HepG2 (cell line): ENCODE results near the gene UBL3. TPM values are rescaled to one million over a fixed set of nuclear protein-coding genes. Genes with fewer than 3 reads are reported as not detected.

Source experiments
- ATAC-seq: fragments of 200-7000 bp; cut with Tn5 transposase; 3 replicates; pipeline ENCODE4 v1.9.1; 2020; ENCODE audit warnings: mild to moderate bottlenecking, moderate library complexity
- BruUV-seq: library from RNA; stranded (reverse); fragments of 400-500 nt; replicated peaks from 2 replicates; lab custom pipeline; 2021; lab: Mats Ljungman, UMichigan
- CTCF ChIA-PET: fragments of 300-600 bp; formaldehyde crosslinking; extraction: SDS; loops from one replicate; lab custom pipeline; 2021; ENCODE audit warnings: low total read pairs, inconsistent platforms, low intra/inter-chr PET ratio; lab: Yijun Ruan, JAX
- POLR2A ChIA-PET: fragments of 350-600 bp; sonication (Branson Sonifier 250); formaldehyde crosslinking; loops from one replicate; lab custom pipeline; 2020; ENCODE audit warnings: antibody characterized with exemption, inconsistent platforms; lab: Yijun Ruan, JAX
- DNase-seq: peaks from one replicate; pipeline ENCODE4 v3.0.0-alpha.2; 2015; ENCODE audit warnings: low spot score
- FAIRE-seq: peaks from 3 replicates; lab custom pipeline; 2011; peaks lifted over from hg19 to GRCh38; lab: Jason Lieb, UNC
- H2AFZ ChIP-seq: one replicate; pipeline ENCODE4 v1.6.1; 2011; ENCODE audit warnings: low read length, inconsistent platforms
- H3K27ac ChIP-seq: fragments of 300-600 bp; 3 replicates; pipeline ENCODE4 v1.8.0; 2011; ENCODE audit warnings: mixed run types, mild to moderate bottlenecking, mixed read lengths, low read length, inconsistent platforms; ENCODE audit not compliant: insufficient read depth; ENCODE audit errors: extremely low read length
- H3K27me3 ChIP-seq, 2 experiments: fragments of 200-600 bp in 1 of 2; 2 replicates in 1 of 2; 3 replicates in 1 of 2; pipeline versions ENCODE4 v1.6.0 to v1.8.0; 2011; ENCODE audit warnings: low read length in 2 of 2, mild to moderate bottlenecking in 2 of 2, moderate library complexity in 2 of 2, inconsistent platforms in 1 of 2; ENCODE audit not compliant: insufficient read depth in 2 of 2, control insufficient read depth in 1 of 2
- H3K36me3 ChIP-seq, 2 experiments: fragments of 200-600 bp in 1 of 2; replicated peaks in 1 of 2; 2 replicates in 1 of 2; 3 replicates in 1 of 2; pipeline versions ENCODE4 v1.5.1 to v1.8.0; 2011; ENCODE audit warnings: low read length in 2 of 2, inconsistent platforms in 1 of 2; ENCODE audit not compliant: insufficient read depth in 2 of 2, control insufficient read depth in 1 of 2
- H3K4me1 ChIP-seq: 2 replicates; pipeline ENCODE4 v1.5.1; 2012; ENCODE audit warnings: low read length, inconsistent platforms; ENCODE audit not compliant: insufficient read depth
- H3K4me2 ChIP-seq: 2 replicates; pipeline ENCODE4 v1.6.0; 2011; ENCODE audit warnings: low read depth, low read length, inconsistent platforms
- H3K4me3 ChIP-seq, 3 experiments: fragments of 200-600 bp in 1 of 3; sonication (generic), shearing (Covaris generic) in 1 of 3; replicated peaks in 1 of 3; 2 replicates each; pipeline ENCODE4 v1.5.1; 2011 to 2016; ENCODE audit warnings: low read length in 3 of 3, inconsistent platforms in 2 of 3, low read depth in 2 of 3, mild to moderate bottlenecking in 2 of 3, control low read depth in 1 of 3, mixed read lengths in 1 of 3; ENCODE audit not compliant: insufficient read depth in 1 of 3
- H3K79me2 ChIP-seq: one replicate; pipeline ENCODE4 v1.6.1; 2011; ENCODE audit warnings: low read length, inconsistent platforms; ENCODE audit not compliant: insufficient read depth
- H3K9ac ChIP-seq: 2 replicates; pipeline ENCODE4 v1.6.0; 2011; ENCODE audit warnings: mild to moderate bottlenecking, low read depth, low read length, inconsistent platforms; ENCODE audit not compliant: insufficient read depth
- H3K9me3 ChIP-seq: 2 replicates; pipeline ENCODE4 v1.5.1; 2012; ENCODE audit warnings: mild to moderate bottlenecking, low read length
- H4K20me1 ChIP-seq: 2 replicates; pipeline ENCODE4 v1.6.0; 2011; ENCODE audit warnings: inconsistent platforms, mild to moderate bottlenecking, low read length, moderate library complexity; ENCODE audit not compliant: insufficient read depth
- ADNP ChIP-seq: sonication (generic); formaldehyde crosslinking; IDR thresholded peaks from 2 replicates; pipeline ENCODE4 v1.4.0; 2020; ENCODE audit warnings: missing genetic modification reagents
- CBX5 ChIP-seq: sonication (generic); formaldehyde crosslinking; IDR thresholded peaks from 2 replicates; pipeline ENCODE4 v1.4.0; 2020; ENCODE audit warnings: missing genetic modification reagents, borderline replicate concordance
- ETV6 ChIP-seq: sonication (generic); formaldehyde crosslinking; conservative IDR thresholded peaks from 2 replicates; pipeline ENCODE4 v1.4.0; 2020; ENCODE audit warnings: missing genetic modification reagents
- FOXA1 ChIP-seq, 2 experiments: fragments of 450-650 bp in 1 of 2; sonication (generic) in 1 of 2; formaldehyde crosslinking in 1 of 2; IDR thresholded peaks; 2 replicates each; pipeline versions ENCODE4 v1.4.0 to v1.6.1; 2016 to 2020; ENCODE audit warnings: missing genetic modification reagents in 1 of 2
- GATAD2A ChIP-seq: IDR thresholded peaks from 2 replicates; pipeline ENCODE4 v1.6.1; 2016
- HOXD1 ChIP-seq: sonication (generic); formaldehyde crosslinking; IDR thresholded peaks from 2 replicates; pipeline ENCODE4 v1.5.0; 2020; ENCODE audit warnings: missing genetic modification reagents
- NFIB ChIP-seq: sonication (generic); formaldehyde crosslinking; IDR thresholded peaks from 2 replicates; pipeline ENCODE4 v1.9.0; 2021; ENCODE audit warnings: missing genetic modification reagents, mild to moderate bottlenecking, borderline replicate concordance
- NR2F1 ChIP-seq, 2 experiments: fragments of 450-650 bp in 1 of 2; formaldehyde crosslinking in 1 of 2; IDR thresholded peaks; 2 replicates each; pipeline versions ENCODE4 v1.5.0 to v1.6.1; 2016 to 2020; ENCODE audit warnings: mild to moderate bottlenecking in 1 of 2, missing compliant biosample characterization in 1 of 2, missing genetic modification reagents in 1 of 2, moderate library complexity in 1 of 2
- PAX8 ChIP-seq: sonication (generic); formaldehyde crosslinking; IDR thresholded peaks from 2 replicates; pipeline ENCODE4 v1.8.0; 2022; ENCODE audit warnings: mild to moderate bottlenecking, missing genetic modification reagents, borderline replicate concordance
- POLR2AphosphoS2 ChIP-seq: IDR thresholded peaks from 2 replicates; pipeline ENCODE4 v1.6.1; 2011; ENCODE audit warnings: low read depth, low read length, improper control_type of control experiment
- RBM22 ChIP-seq: fragments of 200-400 bp; formaldehyde crosslinking; optimal IDR thresholded peaks from 2 replicates; pipeline ENCODE3; 2017; ENCODE audit warnings: mild to moderate bottlenecking, low read length, moderate library complexity
- RFXANK ChIP-seq: IDR thresholded peaks from 2 replicates; pipeline ENCODE4 v1.6.1; 2016
- SP4 ChIP-seq: sonication (generic); formaldehyde crosslinking; IDR thresholded peaks from 2 replicates; pipeline ENCODE4 v1.8.1; 2023; ENCODE audit warnings: mild to moderate bottlenecking, missing genetic modification reagents
- SRY ChIP-seq: sonication (generic); formaldehyde crosslinking; IDR thresholded peaks from 2 replicates; pipeline ENCODE4 v1.8.0; 2022; ENCODE audit warnings: mild to moderate bottlenecking, missing genetic modification reagents
- ZBTB40 ChIP-seq, 2 experiments: fragments of 450-650 bp in 1 of 2; sonication (generic) in 1 of 2; formaldehyde crosslinking in 1 of 2; IDR thresholded peaks; 2 replicates each; pipeline versions ENCODE4 v1.6.1 to v1.8.0; 2016 to 2022; ENCODE audit warnings: antibody characterized with exemption in 1 of 2, mild to moderate bottlenecking in 1 of 2, missing genetic modification reagents in 1 of 2
- ZNF253 ChIP-seq: sonication (generic); formaldehyde crosslinking; IDR thresholded peaks from 2 replicates; pipeline ENCODE4 v1.8.0; 2022; ENCODE audit warnings: mild to moderate bottlenecking, missing genetic modification reagents, borderline replicate concordance
- ZNF446 ChIP-seq: sonication (generic); formaldehyde crosslinking; IDR thresholded peaks from 2 replicates; pipeline ENCODE4 v1.5.0; 2020; ENCODE audit warnings: mild to moderate bottlenecking, missing genetic modification reagents
- ZNF510 ChIP-seq: sonication (generic); formaldehyde crosslinking; IDR thresholded peaks from 2 replicates; pipeline ENCODE4 v1.4.0; 2020; ENCODE audit warnings: low read depth, mild to moderate bottlenecking, missing genetic modification reagents
- ZNF589 ChIP-seq: sonication (generic); formaldehyde crosslinking; conservative IDR thresholded peaks from 2 replicates; pipeline ENCODE4 v1.8.0; 2022; ENCODE audit warnings: mild to moderate bottlenecking, moderate library complexity, missing genetic modification reagents
- in situ Hi-C: cut with HindIII; loops from 2 replicates; pipeline ENCODE4 v1.10.0; 2017; ENCODE audit warnings: low pct_unique_long_range_greater_than_20kb; ENCODE audit not compliant: extremely low pct_ligation_motif_present
- intact Hi-C: fragments of 100-400 bp; cut with micrococcal nuclease; formaldehyde crosslinking; loops from one replicate; pipeline ENCODE4 v1.10.0; 2022; ENCODE audit not compliant: unreplicated experiment
- polyA plus RNA-seq, 8 experiments: library from polyadenylated mRNA; depleted of rRNA in 3 of 8; stranded (reverse) in 7 of 8; unstranded in 1 of 8; fragments of >200 nt; fragmentation: Illumina TruSeq in 4 of 8; extraction: Trizol in 4 of 8; gene quantifications; 2 replicates each; pipeline versions ENCODE4 v1.2.1 to v1.2.3, GENCODE V29; 2011 to 2016; ENCODE audit warnings: low read depth in 4 of 8, missing spikeins in 1 of 8, mixed read lengths in 1 of 8; ENCODE audit not compliant: insufficient read depth in 1 of 8
- total RNA-seq, 5 experiments: library from RNA; depleted of rRNA; stranded (reverse); fragments of >200 nt; fragmentation: Illumina TruSeq; extraction: Trizol; gene quantifications; 2 replicates each; pipeline ENCODE4 v1.2.3, GENCODE V29; 2016; ENCODE audit warnings: low read depth in 1 of 5

Gene UBL3
- total and polyA plus RNA-seq, 2 of the 13 experiments (the other 11 are each of a cell fraction or from before 2014, with no cell fraction given), result 7.4 to 9.6 TPM

- no peak for FAIRE-seq
- TF ChIP-seq HOXD1 (CRISPR knock-in tag), result no peak
- TF ChIP-seq ADNP, result no peak
- TF ChIP-seq RFXANK (CRISPR knock-in tag), result no peak
- no peak for TF ChIP-seq POLR2AphosphoS2
- no peak for TF ChIP-seq GATAD2A (CRISPR knock-in tag)
- TF ChIP-seq NFIB (CRISPR knock-in tag), result no peak
- no peak for TF ChIP-seq ZNF510 (CRISPR knock-in tag)
- TF ChIP-seq FOXA1 (IDR thresholded peaks at IDR 0.05), result no peak
- no peak for TF ChIP-seq FOXA1 (CRISPR knock-in tag; IDR thresholded peaks at IDR 0.05)
- TF ChIP-seq PAX8 (CRISPR knock-in tag), result no peak
- TF ChIP-seq ETV6 (CRISPR knock-in tag), result no peak
- TF ChIP-seq SP4 (CRISPR knock-in tag), result no peak
- TF ChIP-seq NR2F1 (CRISPR knock-in tag; IDR thresholded peaks at IDR 0.05), result no peak
- no peak for TF ChIP-seq ZNF589 (CRISPR knock-in tag)
- no peak for TF ChIP-seq RBM22
- TF ChIP-seq ZBTB40 (IDR thresholded peaks at IDR 0.05), result no peak
- no peak for TF ChIP-seq ZBTB40 (CRISPR knock-in tag; IDR thresholded peaks at IDR 0.05)
- TF ChIP-seq CBX5, result no peak
- no peak for TF ChIP-seq SRY
- TF ChIP-seq ZNF446 (CRISPR knock-in tag), result no peak
- no peak for TF ChIP-seq ZNF253
Observed at GRCh38 chr13:29830000-29830399, 20.4 kb downstream of the UBL3 start.

More at GRCh38 chr13:29830000-29830399, 20.4 kb downstream of the UBL3 start:
- Histone ChIP-seq H3K9me3 (no peaks in the 10 kb centered on the region), H3K4me2 (no peak overlapping the region), H3K79me2 (peaks cover 9% of the 10 kb centered on the region), H3K4me3 (no peak overlapping the region), H4K20me1 (no peaks in the 10 kb centered on the region), H3K4me1 (0 out of 2 replicates have a peak, but pooled peaks cover 6% of the 10 kb centered on the region), H2AFZ (no peak overlapping the region), H3K27me3 (no peaks in the 10 kb centered on the region), H3K9ac (no peak overlapping the region), H3K27ac (no peak overlapping the region), H3K36me3 (no peaks in the 10 kb centered on the region)
- no TSS peak for BruUV-seq
- in situ Hi-C loops (no loop called here), intact Hi-C loops (no loop called here)
- ChIA-PET CTCF (no interaction called here), POLR2A (no interaction called here)
- DNase-seq (no peak), ATAC-seq (no peak)
